PC-9 (cell line): ENCODE data around the gene MAPT. TPM values are rescaled to one million over a fixed set of nuclear protein-coding genes. Genes with fewer than 3 reads are reported as not detected.

ENCODE experiments used
- BruUV-seq: library from RNA; stranded (reverse); fragments of 400-500 nt; replicated peaks from 2 replicates; lab custom pipeline; 2021; lab: Mats Ljungman, UMichigan
- CTCF ChIA-PET: fragments of 300-600 bp; sonication (Branson Sonifier 250); formaldehyde crosslinking; loops from one replicate; lab custom pipeline; 2022; ENCODE audit warnings: antibody characterized with exemption; lab: Charles Lee
- POLR2A ChIA-PET: fragments of 300-600 bp; sonication (Branson Sonifier 250); formaldehyde crosslinking; loops from one replicate; lab custom pipeline; 2022; ENCODE audit warnings: antibody characterized with exemption; ENCODE audit not compliant: unreplicated experiment; lab: Charles Lee
- DNase-seq, 2 experiments: peaks; one replicate each; pipeline versions ENCODE4 v3.0.0 to v3.0.0-alpha.2; 2015 to 2022; ENCODE audit warnings: mixed read lengths in 1 of 2
- H2AFZ ChIP-seq: fragments of 200-600 bp; sonication (generic); 2 replicates; pipeline ENCODE4 v1.8.1; 2017; ENCODE audit warnings: antibody characterized with exemption
- H3F3A ChIP-seq: fragments of 200-600 bp; sonication (generic); 2 replicates; pipeline ENCODE4 v1.8.1; 2017; ENCODE audit warnings: antibody characterized with exemption, mild to moderate bottlenecking, low read depth; ENCODE audit not compliant: insufficient read depth
- H3K27ac ChIP-seq: fragments of 200-600 bp; sonication (generic); 2 replicates; pipeline ENCODE4 v1.6.1; 2016; ENCODE audit warnings: mixed run types
- H3K27me3 ChIP-seq: fragments of 200-600 bp; sonication (generic); 2 replicates; pipeline ENCODE4 v1.6.1; 2016; ENCODE audit warnings: low read depth, mixed run types; ENCODE audit not compliant: insufficient read depth
- H3K36me3 ChIP-seq: fragments of 200-600 bp; sonication (generic); 2 replicates; pipeline ENCODE4 v1.6.1; 2016; ENCODE audit warnings: low read depth, mixed run types
- H3K4me1 ChIP-seq: fragments of 200-600 bp; sonication (generic); replicated peaks from 2 replicates; pipeline ENCODE4 v1.6.1; 2016; ENCODE audit warnings: mixed run types; ENCODE audit not compliant: insufficient read depth
- H3K4me2 ChIP-seq: fragments of 200-600 bp; sonication (generic); 2 replicates; pipeline ENCODE4 v1.6.1; 2017; ENCODE audit warnings: mixed run types
- H3K4me3 ChIP-seq: fragments of 200-600 bp; sonication (generic); 2 replicates; pipeline ENCODE4 v1.6.1; 2016; ENCODE audit warnings: mixed run types
- H3K79me2 ChIP-seq: fragments of 200-600 bp; sonication (generic); 2 replicates; pipeline ENCODE4 v1.6.1; 2017; ENCODE audit warnings: low read depth, mixed run types
- H3K9me2 ChIP-seq: fragments of 200-600 bp; sonication (generic); 2 replicates; pipeline ENCODE4 v1.8.1; 2017; ENCODE audit warnings: mild to moderate bottlenecking; ENCODE audit not compliant: insufficient read depth
- H3K9me3 ChIP-seq: fragments of 200-600 bp; sonication (generic); 2 replicates; pipeline ENCODE4 v1.8.1; 2016; ENCODE audit warnings: low read depth; ENCODE audit not compliant: insufficient read depth
- H4K20me1 ChIP-seq: fragments of 200-600 bp; sonication (generic); 2 replicates; pipeline ENCODE4 v1.8.1; 2017; ENCODE audit not compliant: insufficient read depth
- EZH2 ChIP-seq: fragments of 200-600 bp; sonication (generic); IDR thresholded peaks from 2 replicates; pipeline ENCODE4 v1.8.0; 2017; ENCODE audit warnings: antibody characterized with exemption, low read depth
- intact Hi-C: fragments of 100-400 bp; cut with micrococcal nuclease; formaldehyde crosslinking; loops from one replicate; pipeline ENCODE4 v1.10.0; 2022; ENCODE audit not compliant: unreplicated experiment
- total RNA-seq: library from RNA; stranded (reverse); gene quantifications from 2 replicates; pipeline ENCODE4 v1.2.3, GENCODE V29; 2021
- TF ChIP-seq, protein P1 (sequence below): fragments of 200-600 bp; sonication (generic); conservative IDR thresholded peaks from 2 replicates; pipeline ENCODE4 v1.6.1; 2017; ENCODE audit warnings: mixed run types, antibody characterized with exemption, mild to moderate bottlenecking, moderate library complexity

The MAPT gene
- total RNA-seq, 1 experiment from 2014 or later: 0.85 TPM

DNA sequence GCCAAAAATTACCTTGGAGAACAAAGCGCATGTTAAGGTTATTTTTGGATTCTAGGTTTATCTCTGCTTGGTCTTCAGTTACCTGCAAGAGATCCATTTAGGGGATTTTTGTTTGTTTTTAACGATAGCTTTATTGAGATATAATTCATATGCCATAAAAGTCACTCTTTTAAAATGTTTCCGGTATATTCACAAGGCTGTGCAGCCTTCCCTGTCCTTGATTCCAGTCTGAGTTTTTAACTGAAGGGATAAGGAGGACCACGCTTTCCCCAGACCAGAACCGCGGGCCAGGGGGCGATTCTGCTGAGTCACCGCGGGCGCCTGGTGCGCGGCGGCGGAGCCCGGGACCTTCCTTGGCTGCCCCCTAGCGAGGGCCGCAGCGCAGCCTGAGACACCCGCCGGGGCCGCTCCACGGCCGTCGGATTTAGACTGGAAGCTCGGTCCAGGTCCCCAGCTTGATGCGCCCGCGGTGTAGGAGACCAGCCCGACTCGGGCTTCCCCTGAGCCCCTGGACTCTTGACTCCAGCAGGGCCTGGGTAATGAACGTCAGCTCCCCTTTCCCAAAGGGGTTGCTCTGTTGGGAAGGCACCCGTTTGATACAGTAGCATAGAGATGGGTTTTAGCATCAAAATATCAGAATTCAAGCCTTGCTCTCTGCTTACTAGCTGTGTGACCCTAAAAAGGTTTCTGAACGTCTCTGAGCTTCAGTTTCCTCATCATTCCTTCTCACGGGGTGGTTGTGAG, 54.7 kb downstream of the MAPT start:
- CTCF ChIA-PET: interaction anchor here (0.6 to 0.7 kb wide), 5 partner anchors 21 to 1798 kb away, joined by 3 to 9 read pairs (median 4); no protein-coding TSS in a partner anchor
- DNase-seq: peak; percentile 50 to 66
- 0 out of 2 replicates have a peak, but pooled peaks have one; percentile 45 for TF ChIP-seq EZH2
- TF ChIP-seq, protein P1, sequence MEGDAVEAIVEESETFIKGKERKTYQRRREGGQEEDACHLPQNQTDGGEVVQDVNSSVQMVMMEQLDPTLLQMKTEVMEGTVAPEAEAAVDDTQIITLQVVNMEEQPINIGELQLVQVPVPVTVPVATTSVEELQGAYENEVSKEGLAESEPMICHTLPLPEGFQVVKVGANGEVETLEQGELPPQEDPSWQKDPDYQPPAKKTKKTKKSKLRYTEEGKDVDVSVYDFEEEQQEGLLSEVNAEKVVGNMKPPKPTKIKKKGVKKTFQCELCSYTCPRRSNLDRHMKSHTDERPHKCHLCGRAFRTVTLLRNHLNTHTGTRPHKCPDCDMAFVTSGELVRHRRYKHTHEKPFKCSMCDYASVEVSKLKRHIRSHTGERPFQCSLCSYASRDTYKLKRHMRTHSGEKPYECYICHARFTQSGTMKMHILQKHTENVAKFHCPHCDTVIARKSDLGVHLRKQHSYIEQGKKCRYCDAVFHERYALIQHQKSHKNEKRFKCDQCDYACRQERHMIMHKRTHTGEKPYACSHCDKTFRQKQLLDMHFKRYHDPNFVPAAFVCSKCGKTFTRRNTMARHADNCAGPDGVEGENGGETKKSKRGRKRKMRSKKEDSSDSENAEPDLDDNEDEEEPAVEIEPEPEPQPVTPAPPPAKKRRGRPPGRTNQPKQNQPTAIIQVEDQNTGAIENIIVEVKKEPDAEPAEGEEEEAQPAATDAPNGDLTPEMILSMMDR: peak; percentile 84
- POLR2A ChIA-PET: no interaction called here
- H4K20me1 ChIP-seq: no peaks in the 10 kb centered on the region
- intact Hi-C loops: no loop called here
- H2AFZ ChIP-seq: peak overlapping the region; percentile 91
- H3K27ac ChIP-seq: peak overlapping the region; percentile 16; the same call in 1 of the 2 replicates
- H3K27me3 ChIP-seq: peaks cover 46% of the 10 kb centered on the region
- peak overlapping the region; percentile 85 for H3K4me2 ChIP-seq
- no peaks in the 10 kb centered on the region for H3K36me3 ChIP-seq
- H3K9me2 ChIP-seq: no peaks in the 10 kb centered on the region
- no peaks in the 10 kb centered on the region for H3K79me2 ChIP-seq
- H3K4me3 ChIP-seq: peak overlapping the region; percentile 48; the same call in 1 of the 2 replicates
- peaks cover 5% of the 10 kb centered on the region; the same call in 1 of the 2 replicates for H3F3A ChIP-seq
- peaks cover 5% of the 10 kb centered on the region; the same call in 1 of the 2 replicates for H3K4me1 ChIP-seq
- no TSS peak for BruUV-seq
- H3K9me3 ChIP-seq: no peaks in the 10 kb centered on the region

GRCh38 chr17:45949755-45950320, 55.5 kb downstream of the MAPT start:
- Histone ChIP-seq H3K4me2 (no peak overlapping the region), H2AFZ (peak overlapping the region; percentile 91), H3K36me3 (no peaks in the 10 kb centered on the region), H3K9me2 (no peaks in the 10 kb centered on the region), H3K79me2 (no peaks in the 10 kb centered on the region), H3K27me3 (peaks cover 40% of the 10 kb centered on the region; the same call in 1 of the 2 replicates), H3K9me3 (no peaks in the 10 kb centered on the region), H3F3A (peaks cover 5% of the 10 kb centered on the region; the same call in 1 of the 2 replicates), H3K27ac (no peak overlapping the region), H4K20me1 (no peaks in the 10 kb centered on the region), H3K4me3 (no peak overlapping the region), H3K4me1 (peaks cover 5% of the 10 kb centered on the region; the same call in 1 of the 2 replicates)
- no peak for TF ChIP-seq EZH2
- BruUV-seq: no TSS peak
- DNase-seq: no peak
- ChIA-PET CTCF (interaction anchor here (0.6 to 0.7 kb wide), 3 partner anchors 21 to 634 kb away, joined by 4 to 9 read pairs (median 6); no protein-coding TSS in a partner anchor), POLR2A (no interaction called here)
- intact Hi-C loops: no loop called here

DNA sequence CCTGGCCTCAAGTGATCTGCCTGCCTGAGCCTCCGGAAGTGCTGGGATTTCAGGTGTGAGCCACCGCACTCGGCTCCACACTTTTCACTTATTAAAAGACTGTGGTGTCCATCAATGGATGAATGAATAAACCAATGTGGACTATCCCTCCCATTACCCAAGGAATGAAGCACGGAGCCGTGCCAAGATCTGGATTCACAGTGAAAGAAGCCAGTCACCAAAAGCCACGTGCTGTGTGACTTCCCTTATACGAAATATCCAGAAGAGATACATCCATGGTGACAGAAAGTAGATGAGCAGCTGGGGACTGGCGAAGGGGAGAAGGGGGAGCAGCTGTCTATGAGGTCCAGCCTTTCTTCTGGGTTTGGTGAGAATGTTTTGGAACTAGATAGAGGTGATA, 56.5 kb downstream of the MAPT start:
- Histone ChIP-seq H3K9me2 (no peaks in the 10 kb centered on the region), H3K4me3 (no peak overlapping the region), H3K9me3 (no peaks in the 10 kb centered on the region), H3F3A (peaks cover 5% of the 10 kb centered on the region; the same call in 1 of the 2 replicates), H3K27ac (no peak overlapping the region), H3K4me2 (no peak overlapping the region), H3K27me3 (peaks cover 36% of the 10 kb centered on the region; the same call in 1 of the 2 replicates), H4K20me1 (no peaks in the 10 kb centered on the region), H3K4me1 (peaks cover 5% of the 10 kb centered on the region; the same call in 1 of the 2 replicates), H2AFZ (no peak overlapping the region), H3K79me2 (no peaks in the 10 kb centered on the region), H3K36me3 (no peaks in the 10 kb centered on the region)
- TF ChIP-seq, protein P1: no peak
- no peak for TF ChIP-seq EZH2
- intact Hi-C loops: no loop called here
- BruUV-seq: no TSS peak
- CTCF ChIA-PET: no interaction called here
- POLR2A ChIA-PET: no interaction called here
- DNase-seq: no peak
